Gastrocnemius medialis (tissue), 4 donors: ENCODE measurements around the gene MSI2.

Source experiments
- POLR2A ChIP-seq, 2 donors: fragments of 450-650 bp; IDR thresholded peaks; one replicate each; pipeline ENCODE4 v1.6.1; 2017; ENCODE audit warnings: antibody characterized with exemption in 2 of 2, mild to moderate bottlenecking in 2 of 2, moderate library complexity in 2 of 2
- TF ChIP-seq, protein P1 (sequence below), 5 experiments: fragments of 450-650 bp in 3 of 5; fragments of 200-600 bp in 2 of 5; sonication (generic) in 2 of 5; IDR thresholded peaks in 4 of 5; conservative IDR thresholded peaks in 1 of 5; 1 replicate in 4 of 5; 2 replicates in 1 of 5; pipeline ENCODE4 v1.5.1; 2016 to 2019; ENCODE audit warnings: antibody characterized with exemption in 5 of 5, mild to moderate bottlenecking in 3 of 5, moderate library complexity in 3 of 5

DNA sequence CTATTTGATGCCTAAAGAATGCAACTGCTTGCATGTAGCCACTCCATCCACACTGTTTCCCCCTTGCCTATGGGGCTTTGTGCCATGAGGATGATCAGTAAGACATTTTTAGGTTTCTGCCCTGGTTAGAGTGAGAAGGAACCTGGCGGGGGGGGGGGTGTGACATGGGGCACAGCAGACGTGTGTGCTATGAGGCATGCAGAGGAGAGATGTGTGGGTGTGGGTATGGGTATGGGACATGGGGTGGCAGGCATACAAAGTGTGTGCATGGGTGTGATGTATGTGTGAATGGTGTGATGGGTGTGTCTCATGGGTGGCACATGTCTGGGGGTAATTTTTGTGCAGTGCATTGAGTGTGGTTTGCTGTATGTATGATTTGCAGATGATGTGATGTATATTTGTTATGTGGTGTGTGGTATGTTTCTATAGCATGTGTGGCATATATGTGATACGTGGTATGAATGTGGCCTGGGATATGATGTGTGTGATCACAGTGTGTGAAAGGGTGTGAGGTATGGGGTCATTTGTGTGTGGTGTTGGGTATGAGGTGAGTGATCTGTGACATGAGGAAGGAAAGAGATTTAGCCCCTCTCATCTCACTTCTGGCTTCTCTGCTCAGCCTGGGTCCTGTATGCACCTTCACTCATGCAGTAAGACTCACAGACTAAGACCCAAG lies 473.8 kb downstream of the MSI2 start:
- TF ChIP-seq, protein P1, sequence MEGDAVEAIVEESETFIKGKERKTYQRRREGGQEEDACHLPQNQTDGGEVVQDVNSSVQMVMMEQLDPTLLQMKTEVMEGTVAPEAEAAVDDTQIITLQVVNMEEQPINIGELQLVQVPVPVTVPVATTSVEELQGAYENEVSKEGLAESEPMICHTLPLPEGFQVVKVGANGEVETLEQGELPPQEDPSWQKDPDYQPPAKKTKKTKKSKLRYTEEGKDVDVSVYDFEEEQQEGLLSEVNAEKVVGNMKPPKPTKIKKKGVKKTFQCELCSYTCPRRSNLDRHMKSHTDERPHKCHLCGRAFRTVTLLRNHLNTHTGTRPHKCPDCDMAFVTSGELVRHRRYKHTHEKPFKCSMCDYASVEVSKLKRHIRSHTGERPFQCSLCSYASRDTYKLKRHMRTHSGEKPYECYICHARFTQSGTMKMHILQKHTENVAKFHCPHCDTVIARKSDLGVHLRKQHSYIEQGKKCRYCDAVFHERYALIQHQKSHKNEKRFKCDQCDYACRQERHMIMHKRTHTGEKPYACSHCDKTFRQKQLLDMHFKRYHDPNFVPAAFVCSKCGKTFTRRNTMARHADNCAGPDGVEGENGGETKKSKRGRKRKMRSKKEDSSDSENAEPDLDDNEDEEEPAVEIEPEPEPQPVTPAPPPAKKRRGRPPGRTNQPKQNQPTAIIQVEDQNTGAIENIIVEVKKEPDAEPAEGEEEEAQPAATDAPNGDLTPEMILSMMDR (IDR thresholded peaks at IDR 0.05 in 4 of 5, conservative IDR thresholded peaks at IDR 0.05 in 1 of 5): no peak
- no peak for TF ChIP-seq POLR2A (IDR thresholded peaks at IDR 0.05)
